GM18526 (cell line): ENCODE data around the gene ASXL1.

ENCODE experiments used
- POLR2A ChIP-seq: IDR thresholded peaks from 3 replicates; pipeline ENCODE4 v1.6.1; 2011; ENCODE audit not compliant: insufficient read length; ENCODE audit errors: extremely low read depth

The ASXL1 gene

GRCh38 chr20:32378461-32378860 lies 20.3 kb downstream of the ASXL1 start:
- TF ChIP-seq POLR2A: no peak

GRCh38 chr20:32380745-32381144 lies 22.6 kb downstream of the ASXL1 start:
- TF ChIP-seq POLR2A: no peak

- TF ChIP-seq POLR2A: no peak
Observed at GRCh38 chr20:32382102-32382950, 24.2 kb downstream of the ASXL1 start.

GRCh38 chr20:32385541-32385940 lies 27.4 kb downstream of the ASXL1 start:
- no peak for TF ChIP-seq POLR2A

- TF ChIP-seq POLR2A: no peak
Observed at GRCh38 chr20:32386091-32386490, 28.0 kb downstream of the ASXL1 start.

- no peak for TF ChIP-seq POLR2A
Observed at GRCh38 chr20:32387252-32387651, 29.1 kb downstream of the ASXL1 start.

- no peak for TF ChIP-seq POLR2A
Observed at GRCh38 chr20:32391003-32391402, 32.9 kb downstream of the ASXL1 start.

GRCh38 chr20:32395066-32395465 lies 36.9 kb downstream of the ASXL1 start:
- no peak for TF ChIP-seq POLR2A

GRCh38 chr20:32396646-32397160 lies 38.6 kb downstream of the ASXL1 start:
- no peak for TF ChIP-seq POLR2A

GRCh38 chr20:32397567-32398084 lies 39.5 kb downstream of the ASXL1 start:
- TF ChIP-seq POLR2A: no peak

- TF ChIP-seq POLR2A: no peak
Observed at GRCh38 chr20:32400476-32400875, 42.3 kb downstream of the ASXL1 start.

GRCh38 chr20:32404017-32404416 lies 45.9 kb downstream of the ASXL1 start:
- TF ChIP-seq POLR2A: no peak

GRCh38 chr20:32406701-32407100 lies 48.6 kb downstream of the ASXL1 start:
- no peak for TF ChIP-seq POLR2A

- TF ChIP-seq POLR2A: no peak
Observed at GRCh38 chr20:32411955-32412706, 54.0 kb downstream of the ASXL1 start.

GRCh38 chr20:32415494-32415893 lies 57.4 kb downstream of the ASXL1 start:
- no peak for TF ChIP-seq POLR2A

GRCh38 chr20:32416206-32416605 lies 58.1 kb downstream of the ASXL1 start:
- no peak for TF ChIP-seq POLR2A
